Left lung (tissue), 10 donors: ENCODE data around the gene SF3A1. TPM values are rescaled to one million over a fixed set of nuclear protein-coding genes. Genes with fewer than 3 reads are reported as not detected.

Experiments used
- ATAC-seq: fragments of 200-7000 bp; cut with Tn5 transposase; one replicate; pipeline ENCODE4 v1.9.1; 2020; ENCODE audit warnings: moderate library complexity
- DNase-seq, 4 donors: peaks; one replicate each; pipeline ENCODE4 v3.0.0-alpha.2; 2013 to 2020
- H3K27ac ChIP-seq, 2 donors: fragments of 200-600 bp; sonication (generic) in 1 of 2; one replicate each; pipeline versions ENCODE4 v1.5.0 to v1.8.0; 2020 to 2021
- H3K27me3 ChIP-seq, 2 donors: fragments of 200-600 bp; sonication (generic) in 1 of 2; one replicate each; pipeline versions ENCODE4 v1.5.0 to v1.8.0; 2020 to 2021
- H3K36me3 ChIP-seq, 2 donors: fragments of 200-600 bp; sonication (generic) in 1 of 2; one replicate each; pipeline versions ENCODE4 v1.5.0 to v1.8.0; 2020 to 2021
- H3K4me1 ChIP-seq, 2 donors: fragments of 200-600 bp; one replicate each; pipeline ENCODE4 v1.8.0; 2021
- H3K4me3 ChIP-seq, 2 donors: fragments of 200-600 bp; sonication (generic) in 1 of 2; one replicate each; pipeline versions ENCODE4 v1.5.0 to v1.8.0; 2020 to 2021; ENCODE audit warnings: mild to moderate bottlenecking in 1 of 2
- H3K9me3 ChIP-seq, 2 donors: fragments of 200-600 bp; sonication (generic) in 1 of 2; one replicate each; pipeline versions ENCODE4 v1.5.0 to v1.8.0; 2020 to 2021
- CTCF ChIP-seq, 2 donors: fragments of 200-600 bp; sonication (generic) in 1 of 2; IDR thresholded peaks; one replicate each; pipeline versions ENCODE4 v1.5.0 to v1.8.0; 2021; ENCODE audit warnings: antibody characterized with exemption in 2 of 2
- intact Hi-C, 2 donors: fragments of 100-400 bp; cut with DNase I; formaldehyde crosslinking; loops; one replicate each; pipeline versions ENCODE4 v1.11.2 to v1.14.2; 2022
- polyA plus RNA-seq, 6 donors: library from polyadenylated mRNA; unstranded; fragments of 120-200 nt; gene quantifications; one replicate each; pipeline ENCODE4 v1.2.1, GENCODE V29; 2013; ENCODE audit not compliant: insufficient read length in 6 of 6
- total RNA-seq, 2 donors: library from RNA; stranded (reverse); fragmentation: NEBNext Ultra II Directional; extraction: Animal tissue kit (Norgen Biotek cat#: 25700); gene quantifications; one replicate each; pipeline ENCODE4 v1.2.1, GENCODE V29; 2021
- donor health status: DM: no; HTN: yes; CAD: no.
- donor health status: DM: no; HTN: no; CAD: no.

Gene SF3A1
- total and polyA plus RNA-seq, 8 donors = 119 to 154 (median 137) TPM

GRCh38 chr22:30392661-30393321 is 36.1 kb upstream of the SF3A1 start:
- H3K27me3 ChIP-seq = peaks cover 0 to 28% of the 10 kb centered on the region in 2 donors
- H3K4me1 ChIP-seq = peaks cover 3 to 20% of the 10 kb centered on the region in 2 donors
- ATAC-seq (peak; percentile 34), DNase-seq (peak in 2 of 4 donors; percentile 21 to 46)
- no peak overlapping the region for H3K4me3 ChIP-seq
- TF ChIP-seq CTCF (IDR thresholded peaks at IDR 0.05) = no peak
- intact Hi-C loops = loop anchor here in 1 of 2 donors (5.0 kb wide), 1 partner anchor 130 kb away; no protein-coding TSS in a partner anchor
- H3K9me3 ChIP-seq = no peaks in the 10 kb centered on the region
- H3K36me3 ChIP-seq = no peaks in the 10 kb centered on the region
- peak overlapping the region in 1 of 2 donors; percentile 11 for H3K27ac ChIP-seq

GRCh38 chr22:30390974-30391691 is 34.4 kb upstream of the SF3A1 start:
- no peaks in the 10 kb centered on the region for H3K9me3 ChIP-seq
- DNase-seq (peak; percentile 24 to 86 (median 72)), ATAC-seq (peak; percentile 72)
- H3K27ac ChIP-seq = no peak overlapping the region
- H3K27me3 ChIP-seq = peaks cover 0 to 11% of the 10 kb centered on the region in 2 donors
- intact Hi-C loops = loop anchor here in 1 of 2 donors (5.0 kb wide), 1 partner anchor 129 kb away; no protein-coding TSS in a partner anchor
- H3K4me1 ChIP-seq = peaks cover 8 to 17% of the 10 kb centered on the region in 2 donors
- peak; percentile 81 to 87 for TF ChIP-seq CTCF (IDR thresholded peaks at IDR 0.05)
- H3K4me3 ChIP-seq = no peak overlapping the region
- no peaks in the 10 kb centered on the region for H3K36me3 ChIP-seq

GRCh38 chr22:30386960-30387827 is 30.5 kb upstream of the SF3A1 start, which contains the start of gene RNF215:
Gene RNF215 (minus strand): TSS chr22:30387411. CDS start chr22:30387313, 98 bp downstream.
- ATAC-seq (peak; percentile 97), DNase-seq (peak; percentile 80 to 97 (median 87))
- Histone ChIP-seq H3K27ac (peak within 1 kb of the TSS in 1 of 2 donors; percentile 26), H3K4me3 (peak within 1 kb of the TSS; percentile 50 to 51), H3K9me3 (no peaks in the 10 kb centered on the region), H3K4me1 (peaks cover 8 to 16% of the 10 kb centered on the region in 2 donors), H3K27me3 (no peaks in the 10 kb centered on the region), H3K36me3 (peaks cover 0 to 7% of the 10 kb centered on the region in 2 donors)
- intact Hi-C loops = loop anchor here (5.0 to 10.0 kb wide), 3 partner anchors 100 to 122 kb away; partner anchors contain the start of genes CASTOR1 (in 2 of the 2) and OSM (in 1 of the 2)
- TF ChIP-seq CTCF (IDR thresholded peaks at IDR 0.05) = peak; percentile 97

GRCh38 chr22:30386608-30386959 is 29.9 kb upstream of the SF3A1 start:
- Histone ChIP-seq H3K27me3 (no peaks in the 10 kb centered on the region), H3K4me3 (peak overlapping the region; percentile 50 to 51), H3K27ac (no peak overlapping the region), H3K36me3 (peaks cover 0 to 11% of the 10 kb centered on the region in 2 donors), H3K9me3 (no peaks in the 10 kb centered on the region), H3K4me1 (peaks cover 8 to 16% of the 10 kb centered on the region in 2 donors)
- TF ChIP-seq CTCF (IDR thresholded peaks at IDR 0.05) = no peak
- DNase-seq = no peak
- intact Hi-C loops = loop anchor here (5.0 to 10.0 kb wide), 3 partner anchors 99 to 122 kb away; partner anchors contain the start of genes CASTOR1 (in 2 of the 2) and OSM (in 1 of the 2)
- ATAC-seq = no peak
